DMS153 (cell line): ENCODE measurements around the gene MAP3K5.
"Not testable (repeated sequence)": the region's sequence is repeated elsewhere in the genome, so short reads cannot be mapped to it uniquely, and the experiment has no call there.

Experiments used
- DNase-seq: peaks from one replicate; lab custom pipeline; 2025; lab: John Stamatoyannopoulos, UW

Gene MAP3K5

GRCh38 chr6:136792410-136793262, at the start of gene MAP3K5:
MAP3K5 (minus strand) TSS chr6:136792477; CDS start chr6:136792157, 320 bp downstream.
- peak; percentile 84 for DNase-seq

GRCh38 chr6:136840276-136841001, 48.2 kb upstream of the MAP3K5 start:
- DNase-seq: no peak

GRCh38 chr6:136831873-136832562, 39.7 kb upstream of the MAP3K5 start:
- DNase-seq: no peak

GRCh38 chr6:136826216-136826615, 33.9 kb upstream of the MAP3K5 start:
- DNase-seq: no peak

- DNase-seq: no peak
Measured at GRCh38 chr6:136823128-136823660, 30.9 kb upstream of the MAP3K5 start.

- peak; percentile 81 for DNase-seq
Measured at GRCh38 chr6:136822376-136823127, 30.3 kb upstream of the MAP3K5 start, which contains the start of gene PEX7. PEX7 (plus strand) TSS chr6:136822592; CDS start chr6:136822666, 74 bp downstream.

- DNase-seq: no peak
Measured at GRCh38 chr6:136822046-136822375, 29.7 kb upstream of the MAP3K5 start.

GRCh38 chr6:136820561-136820960, 28.3 kb upstream of the MAP3K5 start:
- no peak for DNase-seq

- DNase-seq: no peak
Measured at GRCh38 chr6:136816656-136817055, 24.4 kb upstream of the MAP3K5 start.

- DNase-seq: not testable (repeated sequence)
Measured at GRCh38 chr6:136815608-136816007, 23.3 kb upstream of the MAP3K5 start.

GRCh38 chr6:136812174-136812573, 19.9 kb upstream of the MAP3K5 start:
- DNase-seq: no peak

- DNase-seq: no peak
Measured at GRCh38 chr6:136811272-136811671, 19.0 kb upstream of the MAP3K5 start.

- no peak for DNase-seq
Measured at GRCh38 chr6:136809091-136809860, 17.0 kb upstream of the MAP3K5 start.

GRCh38 chr6:136803608-136804007, 11.3 kb upstream of the MAP3K5 start:
- no peak for DNase-seq

- no peak for DNase-seq
Measured at GRCh38 chr6:136801581-136801980, 9.3 kb upstream of the MAP3K5 start.

- DNase-seq: no peak
Measured at GRCh38 chr6:136798044-136798443, 5.8 kb upstream of the MAP3K5 start.

- DNase-seq: no peak
Measured at GRCh38 chr6:136795996-136796395, 3.7 kb upstream of the MAP3K5 start.

- DNase-seq: no peak
Measured at GRCh38 chr6:136795386-136795785, 3.1 kb upstream of the MAP3K5 start.

- no peak for DNase-seq
Measured at GRCh38 chr6:136793363-136793762, 1.1 kb upstream of the MAP3K5 start.

GRCh38 chr6:136792095-136792409, 225 bp downstream of the MAP3K5 start:
- no peak for DNase-seq
